GM12878 (cell line): ENCODE results near the gene CCN6.

ENCODE experiments used
- BACH1 ChIP-seq: fragments of 450-650 bp; IDR thresholded peaks from 2 replicates; pipeline ENCODE4 v1.6.1; 2017; ENCODE audit warnings: mild to moderate bottlenecking, borderline replicate concordance
- HDGF ChIP-seq: fragments of 450-650 bp; IDR thresholded peaks from 2 replicates; pipeline ENCODE4 v1.6.1; 2016; ENCODE audit warnings: antibody characterized with exemption
- MEF2A ChIP-seq: IDR thresholded peaks from 2 replicates; pipeline ENCODE4 v1.6.1; 2011; ENCODE audit warnings: low read depth, mild to moderate bottlenecking, low read length, moderate library complexity; ENCODE audit not compliant: insufficient read depth
- NR2C1 ChIP-seq: fragments of 450-650 bp; IDR thresholded peaks from 2 replicates; pipeline ENCODE4 v1.6.1; 2017; ENCODE audit warnings: antibody characterized with exemption, mild to moderate bottlenecking, moderate library complexity
- POLR2AphosphoS2 ChIP-seq: IDR thresholded peaks from 2 replicates; pipeline ENCODE4 v1.6.1; 2011; ENCODE audit warnings: low read depth, mild to moderate bottlenecking, low read length, improper control_type of control experiment, moderate library complexity
- RAD21 ChIP-seq: IDR thresholded peaks from 2 replicates; pipeline ENCODE4 v1.6.1; 2011; ENCODE audit warnings: mild to moderate bottlenecking, low read depth, low read length, moderate library complexity; ENCODE audit not compliant: insufficient read depth
- SP1 ChIP-seq: IDR thresholded peaks from one replicate; pipeline ENCODE4 v1.6.1; 2011; ENCODE audit warnings: low read depth, low read length
- TAF1 ChIP-seq: IDR thresholded peaks from 2 replicates; pipeline ENCODE4 v1.6.1; 2011; ENCODE audit warnings: mild to moderate bottlenecking, low read depth, low read length, borderline replicate concordance
- TF ChIP-seq, protein P1 (sequence below): fragments of 450-650 bp; conservative IDR thresholded peaks from 2 replicates; pipeline ENCODE4 v1.6.1; 2017; ENCODE audit warnings: mild to moderate bottlenecking, moderate library complexity
- TF ChIP-seq, protein P2 (sequence below): IDR thresholded peaks from 2 replicates; pipeline ENCODE4 v1.6.1; 2012; ENCODE audit warnings: mild to moderate bottlenecking, low read depth, low read length
- TF ChIP-seq, protein P3 (sequence below): IDR thresholded peaks from 2 replicates; pipeline ENCODE4 v1.6.1; 2011; ENCODE audit warnings: low read depth, low read length, improper control_type of control experiment, borderline replicate concordance
- TF ChIP-seq, protein P4 (sequence below), 3 experiments: IDR thresholded peaks in 2 of 3; conservative IDR thresholded peaks in 1 of 3; 2 replicates each; pipeline ENCODE4 v1.5.1; 2011; ENCODE audit warnings: low read depth in 3 of 3, low read length in 3 of 3, mild to moderate bottlenecking in 3 of 3, control low read depth in 2 of 3, moderate library complexity in 2 of 3, inconsistent platforms in 1 of 3, mixed read lengths in 1 of 3; ENCODE audit not compliant: control insufficient read depth in 2 of 3, insufficient read depth in 1 of 3; ENCODE audit errors: extremely low read depth in 1 of 3
- TF ChIP-seq, protein P5 (sequence below): fragments of 150-350 bp; IDR thresholded peaks from 2 replicates; pipeline ENCODE4 v1.6.1; 2016; ENCODE audit warnings: low read depth, low read length
- TF ChIP-seq, protein P6 (sequence below): IDR thresholded peaks from 2 replicates; pipeline ENCODE4 v1.6.1; 2012; ENCODE audit warnings: low read depth, low read length, improper control_type of control experiment

DNA sequence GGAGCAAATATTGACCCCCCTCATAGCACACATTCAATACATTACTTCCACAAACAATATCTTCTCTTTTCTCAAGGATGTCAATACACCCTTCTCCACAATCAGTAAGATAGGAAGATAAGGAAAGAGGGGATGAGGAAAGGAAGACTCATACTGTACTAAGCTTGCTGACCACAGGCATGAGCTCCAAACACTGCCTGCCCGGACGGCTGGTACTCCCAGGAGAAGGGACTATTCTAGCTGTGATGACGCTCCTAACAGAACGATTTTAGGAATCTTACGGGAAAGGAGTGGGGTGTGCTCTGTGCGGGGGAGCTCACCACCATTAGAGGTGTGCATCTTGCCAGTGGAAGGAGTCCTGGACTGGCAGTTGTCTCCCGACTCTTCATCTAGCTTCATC, 3.9 kb upstream of the CCN6 start:
- no peak for TF ChIP-seq TAF1
- TF ChIP-seq, protein P1, sequence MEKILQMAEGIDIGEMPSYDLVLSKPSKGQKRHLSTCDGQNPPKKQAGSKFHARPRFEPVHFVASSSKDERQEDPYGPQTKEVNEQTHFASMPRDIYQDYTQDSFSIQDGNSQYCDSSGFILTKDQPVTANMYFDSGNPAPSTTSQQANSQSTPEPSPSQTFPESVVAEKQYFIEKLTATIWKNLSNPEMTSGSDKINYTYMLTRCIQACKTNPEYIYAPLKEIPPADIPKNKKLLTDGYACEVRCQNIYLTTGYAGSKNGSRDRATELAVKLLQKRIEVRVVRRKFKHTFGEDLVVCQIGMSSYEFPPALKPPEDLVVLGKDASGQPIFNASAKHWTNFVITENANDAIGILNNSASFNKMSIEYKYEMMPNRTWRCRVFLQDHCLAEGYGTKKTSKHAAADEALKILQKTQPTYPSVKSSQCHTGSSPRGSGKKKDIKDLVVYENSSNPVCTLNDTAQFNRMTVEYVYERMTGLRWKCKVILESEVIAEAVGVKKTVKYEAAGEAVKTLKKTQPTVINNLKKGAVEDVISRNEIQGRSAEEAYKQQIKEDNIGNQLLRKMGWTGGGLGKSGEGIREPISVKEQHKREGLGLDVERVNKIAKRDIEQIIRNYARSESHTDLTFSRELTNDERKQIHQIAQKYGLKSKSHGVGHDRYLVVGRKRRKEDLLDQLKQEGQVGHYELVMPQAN, result no peak
- TF ChIP-seq HDGF, result no peak
- TF ChIP-seq, protein P2, sequence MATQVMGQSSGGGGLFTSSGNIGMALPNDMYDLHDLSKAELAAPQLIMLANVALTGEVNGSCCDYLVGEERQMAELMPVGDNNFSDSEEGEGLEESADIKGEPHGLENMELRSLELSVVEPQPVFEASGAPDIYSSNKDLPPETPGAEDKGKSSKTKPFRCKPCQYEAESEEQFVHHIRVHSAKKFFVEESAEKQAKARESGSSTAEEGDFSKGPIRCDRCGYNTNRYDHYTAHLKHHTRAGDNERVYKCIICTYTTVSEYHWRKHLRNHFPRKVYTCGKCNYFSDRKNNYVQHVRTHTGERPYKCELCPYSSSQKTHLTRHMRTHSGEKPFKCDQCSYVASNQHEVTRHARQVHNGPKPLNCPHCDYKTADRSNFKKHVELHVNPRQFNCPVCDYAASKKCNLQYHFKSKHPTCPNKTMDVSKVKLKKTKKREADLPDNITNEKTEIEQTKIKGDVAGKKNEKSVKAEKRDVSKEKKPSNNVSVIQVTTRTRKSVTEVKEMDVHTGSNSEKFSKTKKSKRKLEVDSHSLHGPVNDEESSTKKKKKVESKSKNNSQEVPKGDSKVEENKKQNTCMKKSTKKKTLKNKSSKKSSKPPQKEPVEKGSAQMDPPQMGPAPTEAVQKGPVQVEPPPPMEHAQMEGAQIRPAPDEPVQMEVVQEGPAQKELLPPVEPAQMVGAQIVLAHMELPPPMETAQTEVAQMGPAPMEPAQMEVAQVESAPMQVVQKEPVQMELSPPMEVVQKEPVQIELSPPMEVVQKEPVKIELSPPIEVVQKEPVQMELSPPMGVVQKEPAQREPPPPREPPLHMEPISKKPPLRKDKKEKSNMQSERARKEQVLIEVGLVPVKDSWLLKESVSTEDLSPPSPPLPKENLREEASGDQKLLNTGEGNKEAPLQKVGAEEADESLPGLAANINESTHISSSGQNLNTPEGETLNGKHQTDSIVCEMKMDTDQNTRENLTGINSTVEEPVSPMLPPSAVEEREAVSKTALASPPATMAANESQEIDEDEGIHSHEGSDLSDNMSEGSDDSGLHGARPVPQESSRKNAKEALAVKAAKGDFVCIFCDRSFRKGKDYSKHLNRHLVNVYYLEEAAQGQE, result no peak
- TF ChIP-seq MEF2A, result no peak
- TF ChIP-seq POLR2AphosphoS2, result no peak
- TF ChIP-seq, protein P3, sequence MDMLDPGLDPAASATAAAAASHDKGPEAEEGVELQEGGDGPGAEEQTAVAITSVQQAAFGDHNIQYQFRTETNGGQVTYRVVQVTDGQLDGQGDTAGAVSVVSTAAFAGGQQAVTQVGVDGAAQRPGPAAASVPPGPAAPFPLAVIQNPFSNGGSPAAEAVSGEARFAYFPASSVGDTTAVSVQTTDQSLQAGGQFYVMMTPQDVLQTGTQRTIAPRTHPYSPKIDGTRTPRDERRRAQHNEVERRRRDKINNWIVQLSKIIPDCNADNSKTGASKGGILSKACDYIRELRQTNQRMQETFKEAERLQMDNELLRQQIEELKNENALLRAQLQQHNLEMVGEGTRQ, result no peak
- TF ChIP-seq, protein P4, sequence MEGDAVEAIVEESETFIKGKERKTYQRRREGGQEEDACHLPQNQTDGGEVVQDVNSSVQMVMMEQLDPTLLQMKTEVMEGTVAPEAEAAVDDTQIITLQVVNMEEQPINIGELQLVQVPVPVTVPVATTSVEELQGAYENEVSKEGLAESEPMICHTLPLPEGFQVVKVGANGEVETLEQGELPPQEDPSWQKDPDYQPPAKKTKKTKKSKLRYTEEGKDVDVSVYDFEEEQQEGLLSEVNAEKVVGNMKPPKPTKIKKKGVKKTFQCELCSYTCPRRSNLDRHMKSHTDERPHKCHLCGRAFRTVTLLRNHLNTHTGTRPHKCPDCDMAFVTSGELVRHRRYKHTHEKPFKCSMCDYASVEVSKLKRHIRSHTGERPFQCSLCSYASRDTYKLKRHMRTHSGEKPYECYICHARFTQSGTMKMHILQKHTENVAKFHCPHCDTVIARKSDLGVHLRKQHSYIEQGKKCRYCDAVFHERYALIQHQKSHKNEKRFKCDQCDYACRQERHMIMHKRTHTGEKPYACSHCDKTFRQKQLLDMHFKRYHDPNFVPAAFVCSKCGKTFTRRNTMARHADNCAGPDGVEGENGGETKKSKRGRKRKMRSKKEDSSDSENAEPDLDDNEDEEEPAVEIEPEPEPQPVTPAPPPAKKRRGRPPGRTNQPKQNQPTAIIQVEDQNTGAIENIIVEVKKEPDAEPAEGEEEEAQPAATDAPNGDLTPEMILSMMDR (IDR thresholded peaks at IDR 0.05 in 2 of 3, conservative IDR thresholded peaks at IDR 0.05 in 1 of 3; ENCODE audit: control insufficient read depth in 2 of 3, extremely low read depth in 1 of 3, insufficient read depth in 1 of 3, low read depth in 3 of 3, low read length in 3 of 3), result no peak
- TF ChIP-seq SP1, result no peak
- TF ChIP-seq, protein P5, sequence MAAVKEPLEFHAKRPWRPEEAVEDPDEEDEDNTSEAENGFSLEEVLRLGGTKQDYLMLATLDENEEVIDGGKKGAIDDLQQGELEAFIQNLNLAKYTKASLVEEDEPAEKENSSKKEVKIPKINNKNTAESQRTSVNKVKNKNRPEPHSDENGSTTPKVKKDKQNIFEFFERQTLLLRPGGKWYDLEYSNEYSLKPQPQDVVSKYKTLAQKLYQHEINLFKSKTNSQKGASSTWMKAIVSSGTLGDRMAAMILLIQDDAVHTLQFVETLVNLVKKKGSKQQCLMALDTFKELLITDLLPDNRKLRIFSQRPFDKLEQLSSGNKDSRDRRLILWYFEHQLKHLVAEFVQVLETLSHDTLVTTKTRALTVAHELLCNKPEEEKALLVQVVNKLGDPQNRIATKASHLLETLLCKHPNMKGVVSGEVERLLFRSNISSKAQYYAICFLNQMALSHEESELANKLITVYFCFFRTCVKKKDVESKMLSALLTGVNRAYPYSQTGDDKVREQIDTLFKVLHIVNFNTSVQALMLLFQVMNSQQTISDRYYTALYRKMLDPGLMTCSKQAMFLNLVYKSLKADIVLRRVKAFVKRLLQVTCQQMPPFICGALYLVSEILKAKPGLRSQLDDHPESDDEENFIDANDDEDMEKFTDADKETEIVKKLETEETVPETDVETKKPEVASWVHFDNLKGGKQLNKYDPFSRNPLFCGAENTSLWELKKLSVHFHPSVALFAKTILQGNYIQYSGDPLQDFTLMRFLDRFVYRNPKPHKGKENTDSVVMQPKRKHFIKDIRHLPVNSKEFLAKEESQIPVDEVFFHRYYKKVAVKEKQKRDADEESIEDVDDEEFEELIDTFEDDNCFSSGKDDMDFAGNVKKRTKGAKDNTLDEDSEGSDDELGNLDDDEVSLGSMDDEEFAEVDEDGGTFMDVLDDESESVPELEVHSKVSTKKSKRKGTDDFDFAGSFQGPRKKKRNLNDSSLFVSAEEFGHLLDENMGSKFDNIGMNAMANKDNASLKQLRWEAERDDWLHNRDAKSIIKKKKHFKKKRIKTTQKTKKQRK, result no peak
- TF ChIP-seq, protein P6, sequence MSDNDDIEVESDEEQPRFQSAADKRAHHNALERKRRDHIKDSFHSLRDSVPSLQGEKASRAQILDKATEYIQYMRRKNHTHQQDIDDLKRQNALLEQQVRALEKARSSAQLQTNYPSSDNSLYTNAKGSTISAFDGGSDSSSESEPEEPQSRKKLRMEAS, result no peak
- TF ChIP-seq BACH1, result no peak
- TF ChIP-seq NR2C1, result no peak
- no peak for TF ChIP-seq RAD21
